Motor neuron (in vitro differentiated cells): ENCODE data around the gene FSD1L. TPM values are rescaled to one million over a fixed set of nuclear protein-coding genes. Genes with fewer than 3 reads are reported as not detected.
"Not testable (repeated sequence)": the region's sequence is repeated elsewhere in the genome, so short reads cannot be mapped to it uniquely, and the experiment has no call there.

Experiments
- ATAC-seq, 8 experiments: fragments of 200-7000 bp; cut with Tn5 transposase; replicated peaks in 6 of 8; 2 replicates each; pipeline ENCODE4 v1.8.0; 2021; ENCODE audit warnings: mild to moderate bottlenecking in 8 of 8, moderate library complexity in 8 of 8
- H3K27ac ChIP-seq, 2 donors: fragments of 250-450 bp; sonication (Bioruptor Pico); 2 replicates each; pipeline ENCODE4 v1.9.0; 2021; ENCODE audit warnings: antibody characterized with exemption in 2 of 2, mild to moderate bottlenecking in 2 of 2, moderate library complexity in 1 of 2
- H3K4me1 ChIP-seq, 2 donors: fragments of 250-450 bp; sonication (Bioruptor Pico); replicated peaks in 1 of 2; 2 replicates each; pipeline ENCODE4 v1.6.1; 2021; ENCODE audit warnings: antibody characterized with exemption in 2 of 2, mild to moderate bottlenecking in 2 of 2, moderate library complexity in 1 of 2
- H3K4me3 ChIP-seq, 5 donors: fragments of 250-450 bp; sonication (Bioruptor Pico); 2 replicates each; pipeline ENCODE4 v1.9.0; 2021; ENCODE audit warnings: antibody characterized with exemption in 5 of 5, mild to moderate bottlenecking in 5 of 5, moderate library complexity in 4 of 5
- WGBS, 10 experiments: fragments of 450-650 bp; shearing (Covaris generic); methylation state at CpG; one replicate each; pipeline ENCODE4 v1.0.0; 2022; 5-methylcytosine and 5-hydroxymethylcytosine counted together
- in situ Hi-C, 9 experiments: fragments of 400-800 bp; cut with MboI; loops; one replicate each; pipeline ENCODE4 v1.15.0; 2021; ENCODE audit warnings: low sequenced_read_pairs in 9 of 9, low pct_unique_long_range_greater_than_20kb in 2 of 9; ENCODE audit not compliant: unreplicated experiment in 9 of 9
- total RNA-seq, 8 experiments: library from RNA; unstranded; fragments of 300-600 nt; gene quantifications; 2 replicates each; pipeline versions ENCODE4 v1.2.3 to v1.2.4, GENCODE V29; 2022

Gene FSD1L
- total RNA-seq, 8 experiments from 2014 or later: 1.8 to 41.1 (median 29.0) TPM

- WGBS, 10 experiments: 70 to 100% (median 98%) methylated on average over 1 to 3 of the region's 3 CpGs; no CpG with 5 or more reads in 2 of the 10 experiments
- H3K27ac ChIP-seq: no peak overlapping the region
- in situ Hi-C loops: no loop called here
- no peak overlapping the region for H3K4me3 ChIP-seq
- peak in 2 of 8 experiments; percentile 33 to 34 for ATAC-seq
- no peaks in the 10 kb centered on the region for H3K4me1 ChIP-seq
Observed at GRCh38 chr9:105541838-105542237, 94.0 kb downstream of the FSD1L start.

DNA sequence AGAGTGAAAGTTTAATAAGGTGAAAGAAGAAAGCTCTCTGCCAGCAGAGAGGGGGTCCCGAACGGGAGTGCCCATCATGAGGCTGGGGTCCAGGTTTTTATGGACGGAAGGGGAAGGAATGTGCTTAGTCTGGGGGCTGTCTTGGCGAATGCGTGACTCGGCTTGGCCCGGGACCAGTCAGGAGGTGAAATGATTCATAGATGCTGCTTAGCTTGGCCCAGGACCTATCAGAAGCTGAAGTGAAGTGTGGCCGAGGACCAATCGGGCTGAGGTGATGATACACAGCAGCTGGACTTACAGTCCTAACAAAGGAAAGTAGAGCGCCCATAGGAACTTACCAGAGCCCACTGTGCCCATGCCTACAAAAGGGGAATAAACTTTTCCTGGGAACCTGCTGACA, 106.2 kb downstream of the FSD1L start:
- in situ Hi-C loops: loop anchor here in 1 of 9 experiments (25.0 kb wide), 1 partner anchor 92 kb away; no protein-coding TSS in a partner anchor
- H3K4me3 ChIP-seq: no peak overlapping the region
- no peak overlapping the region for H3K27ac ChIP-seq
- WGBS, 10 experiments: 67 to 100% (median 88%) methylated on average over 1 to 10 of the region's 10 CpGs; no CpG with 5 or more reads in 3 of the 10 experiments
- peaks cover 4% of the 10 kb centered on the region in 2 donors for H3K4me1 ChIP-seq
- ATAC-seq: no peak

GRCh38 chr9:105557804-105558610, 110.2 kb downstream of the FSD1L start, which contains the start of gene FKTN:
FKTN (plus strand) TSS chr9:105558131; CDS start chr9:105575033, 16,902 bp downstream.
- Histone ChIP-seq H3K4me1 (peaks cover 6% of the 10 kb centered on the region in 2 donors), H3K27ac (peak within 1 kb of the TSS in 1 of 2 donors; percentile 50), H3K4me3 (peak within 1 kb of the TSS; percentile 56 to 99 (median 83))
- peak; percentile 96 to 99 (median 98) for ATAC-seq
- WGBS, 10 experiments: 0 to 11% (median 2%) methylated on average over 2 to 20 of the region's 49 CpGs
- in situ Hi-C loops: loop anchor here in 1 of 9 experiments (25.0 kb wide), 1 partner anchor 96 kb away; no protein-coding TSS in a partner anchor

- H3K27ac ChIP-seq: no peak overlapping the region
- in situ Hi-C loops: loop anchor here in 1 of 9 experiments (25.0 kb wide), 1 partner anchor 110 kb away; no protein-coding TSS in a partner anchor
- no peak overlapping the region for H3K4me3 ChIP-seq
Observed at GRCh38 chr9:105572455-105572854, 124.6 kb downstream of the FSD1L start.

GRCh38 chr9:105579952-105580351, 132.1 kb downstream of the FSD1L start:
- H3K4me1 ChIP-seq, H3K4me3 ChIP-seq, H3K27ac ChIP-seq, ATAC-seq, in situ Hi-C loops: not testable (repeated sequence)
- WGBS, 10 experiments: no CpG with 5 or more reads among the region's 6 CpGs

More at GRCh38 chr9:105572455-105572854, 124.6 kb downstream of the FSD1L start:
- ATAC-seq: no peak
- no peaks in the 10 kb centered on the region for H3K4me1 ChIP-seq

DNA sequence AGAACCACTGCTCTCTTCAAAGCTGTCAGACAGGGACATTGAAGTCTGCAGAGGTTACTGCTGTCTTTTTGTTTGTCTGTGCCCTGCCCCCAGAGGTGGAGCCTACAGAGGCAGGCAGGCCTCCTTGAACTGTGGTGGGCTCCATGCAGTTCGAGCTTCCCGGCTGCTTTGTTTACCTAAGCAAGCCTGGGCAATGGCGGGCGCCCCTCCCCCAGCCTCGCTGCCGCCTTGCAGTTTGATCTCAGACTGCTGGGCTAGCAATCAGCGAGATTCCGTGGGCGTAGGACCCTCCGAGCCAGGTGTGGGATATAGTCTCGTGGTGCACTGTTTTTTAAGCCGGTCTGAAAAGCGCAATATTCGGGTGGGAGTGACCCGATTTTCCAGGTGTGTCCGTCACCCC, 133.7 kb downstream of the FSD1L start:
- in situ Hi-C loops, H3K4me3 ChIP-seq, H3K4me1 ChIP-seq, ATAC-seq, H3K27ac ChIP-seq: not testable (repeated sequence)
- WGBS, 10 experiments: 10% methylated on average over 2 of the region's 16 CpGs; no CpG with 5 or more reads in 9 of the 10 experiments

DNA sequence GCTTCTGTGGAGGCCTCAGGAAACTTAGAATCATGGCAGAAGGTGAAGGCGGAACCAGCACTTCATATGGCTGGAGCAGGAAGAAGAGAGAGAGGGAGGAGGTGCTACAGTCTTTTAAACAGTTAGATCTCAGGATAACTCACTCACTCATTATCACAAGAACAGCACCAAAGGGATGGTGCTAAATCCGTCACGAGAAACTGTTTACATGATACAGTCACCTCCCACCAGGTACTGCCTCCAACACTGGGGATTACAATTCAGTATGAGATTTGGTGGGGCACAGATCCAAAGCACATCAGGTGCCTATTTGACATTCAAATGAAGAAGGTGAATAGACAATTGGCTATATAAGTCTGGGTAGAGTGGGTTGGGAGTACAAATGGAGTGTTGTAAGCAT, 145.3 kb downstream of the FSD1L start:
- no peak for ATAC-seq
- H3K4me3 ChIP-seq: no peak overlapping the region
- in situ Hi-C loops: no loop called here
- H3K4me1 ChIP-seq: no peaks in the 10 kb centered on the region
- no peak overlapping the region for H3K27ac ChIP-seq
- WGBS, 10 experiments: 25 to 100% (median 71%) methylated on average over 1 to 3 of the region's 3 CpGs; no CpG with 5 or more reads in 3 of the 10 experiments

Other genes with a start within 250 kb of the FSD1L start
- gene SLC44A1, start 203.4 kb upstream of the FSD1L start, total RNA-seq: 100 to 1,000 TPM in 1 of 8 experiments, 10 to 100 TPM in 3, 1 to 10 TPM in 4; 7.3 to 166 (median 24.9) TPM
- gene FKTN, start 110.1 kb downstream of the FSD1L start, total RNA-seq: 10 to 100 TPM; 15.7 to 32.8 (median 18.8) TPM
- 1 to 10 TPM in 1 of 8 experiments, under 1 TPM in 6, not detected in 1; 0.38 to 1.8 (median 0.71) TPM for gene TAL2, start 214.4 kb downstream of the FSD1L start, total RNA-seq
- 10 to 100 TPM in 4 of 8 experiments, 1 to 10 TPM in 4; 2.8 to 20.8 (median 9.7) TPM for gene TMEM38B, start 246.5 kb downstream of the FSD1L start, total RNA-seq